Progenitor cell of endocrine pancreas (in vitro differentiated cells): ENCODE data around the gene PLPP4. TPM values are rescaled to one million over a fixed set of nuclear protein-coding genes. Genes with fewer than 3 reads are reported as not detected.

Experiments
- DNase-seq: peaks from one replicate; pipeline ENCODE4 v3.0.0; 2021; ENCODE audit warnings: low spot score; ENCODE audit not compliant: unreplicated experiment
- H3K27ac Mint-ChIP-seq: 2 replicates; pipeline ENCODE4 v1.8.0; 2021; ENCODE audit warnings: mild to moderate bottlenecking, moderate library complexity, mixed read lengths
- H3K27me3 Mint-ChIP-seq: 2 replicates; pipeline ENCODE4 v1.8.0; 2021; ENCODE audit warnings: mixed read lengths
- H3K36me3 Mint-ChIP-seq: 2 replicates; pipeline ENCODE4 v1.8.0; 2022; ENCODE audit warnings: mixed read lengths; ENCODE audit not compliant: insufficient read depth
- H3K4me1 Mint-ChIP-seq: 2 replicates; pipeline ENCODE4 v1.8.0; 2021; ENCODE audit warnings: low read depth, mixed read lengths
- H3K4me3 Mint-ChIP-seq: 2 replicates; pipeline ENCODE4 v1.8.0; 2021; ENCODE audit warnings: low read depth, mild to moderate bottlenecking, moderate library complexity, mixed read lengths
- H3K9me3 Mint-ChIP-seq: 2 replicates; pipeline ENCODE4 v1.8.0; 2021; ENCODE audit warnings: low read depth, mixed read lengths
- total RNA-seq: library from RNA; stranded (reverse); gene quantifications from 2 replicates; pipeline ENCODE4 v1.2.1, GENCODE V29; 2021
- TF ChIP-seq, protein P1 (sequence below): fragments of 200-600 bp; sonication (generic); IDR thresholded peaks from one replicate; pipeline ENCODE4 v1.5.0; 2021; ENCODE audit warnings: antibody characterized with exemption, mild to moderate bottlenecking; ENCODE audit not compliant: unreplicated experiment

Gene PLPP4
- total RNA-seq, 1 donor from 2014 or later = not detected

DNA sequence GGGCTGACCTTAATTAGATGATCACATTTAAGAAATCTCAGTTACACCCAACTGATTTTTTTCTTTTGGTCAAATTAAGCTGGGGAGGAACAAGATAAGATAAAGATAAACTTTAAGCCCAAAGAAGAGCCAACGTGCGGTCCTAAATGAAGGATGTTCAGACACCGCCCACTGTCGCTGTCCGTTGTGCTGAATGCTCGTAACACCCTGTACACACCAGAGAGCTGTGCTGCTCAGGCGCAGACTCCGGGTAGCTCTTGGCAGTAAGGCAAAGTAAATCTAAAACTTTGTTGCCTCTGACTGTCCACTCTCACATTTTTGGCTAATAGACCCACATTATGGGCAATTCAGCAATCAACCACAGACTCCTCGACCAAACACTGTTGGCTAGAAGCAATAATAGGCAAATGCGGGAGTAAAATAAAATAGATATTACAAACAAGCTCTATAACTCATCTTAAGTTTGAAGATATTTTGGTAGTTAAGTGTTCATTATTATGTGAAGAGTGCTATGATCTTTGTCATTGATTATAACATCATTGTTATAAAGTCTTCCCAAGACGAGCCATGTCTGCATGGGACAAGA lies 57.1 kb downstream of the PLPP4 start:
- peak; percentile 64 for DNase-seq
- no peaks in the 10 kb centered on the region for H3K4me1 Mint-ChIP-seq
- TF ChIP-seq, protein P1, sequence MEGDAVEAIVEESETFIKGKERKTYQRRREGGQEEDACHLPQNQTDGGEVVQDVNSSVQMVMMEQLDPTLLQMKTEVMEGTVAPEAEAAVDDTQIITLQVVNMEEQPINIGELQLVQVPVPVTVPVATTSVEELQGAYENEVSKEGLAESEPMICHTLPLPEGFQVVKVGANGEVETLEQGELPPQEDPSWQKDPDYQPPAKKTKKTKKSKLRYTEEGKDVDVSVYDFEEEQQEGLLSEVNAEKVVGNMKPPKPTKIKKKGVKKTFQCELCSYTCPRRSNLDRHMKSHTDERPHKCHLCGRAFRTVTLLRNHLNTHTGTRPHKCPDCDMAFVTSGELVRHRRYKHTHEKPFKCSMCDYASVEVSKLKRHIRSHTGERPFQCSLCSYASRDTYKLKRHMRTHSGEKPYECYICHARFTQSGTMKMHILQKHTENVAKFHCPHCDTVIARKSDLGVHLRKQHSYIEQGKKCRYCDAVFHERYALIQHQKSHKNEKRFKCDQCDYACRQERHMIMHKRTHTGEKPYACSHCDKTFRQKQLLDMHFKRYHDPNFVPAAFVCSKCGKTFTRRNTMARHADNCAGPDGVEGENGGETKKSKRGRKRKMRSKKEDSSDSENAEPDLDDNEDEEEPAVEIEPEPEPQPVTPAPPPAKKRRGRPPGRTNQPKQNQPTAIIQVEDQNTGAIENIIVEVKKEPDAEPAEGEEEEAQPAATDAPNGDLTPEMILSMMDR = no peak
- peaks cover 5% of the 10 kb centered on the region for H3K27me3 Mint-ChIP-seq
- H3K27ac Mint-ChIP-seq = no peak overlapping the region
- no peaks in the 10 kb centered on the region for H3K9me3 Mint-ChIP-seq
- H3K36me3 Mint-ChIP-seq = no peaks in the 10 kb centered on the region
- H3K4me3 Mint-ChIP-seq = no peak overlapping the region

DNA sequence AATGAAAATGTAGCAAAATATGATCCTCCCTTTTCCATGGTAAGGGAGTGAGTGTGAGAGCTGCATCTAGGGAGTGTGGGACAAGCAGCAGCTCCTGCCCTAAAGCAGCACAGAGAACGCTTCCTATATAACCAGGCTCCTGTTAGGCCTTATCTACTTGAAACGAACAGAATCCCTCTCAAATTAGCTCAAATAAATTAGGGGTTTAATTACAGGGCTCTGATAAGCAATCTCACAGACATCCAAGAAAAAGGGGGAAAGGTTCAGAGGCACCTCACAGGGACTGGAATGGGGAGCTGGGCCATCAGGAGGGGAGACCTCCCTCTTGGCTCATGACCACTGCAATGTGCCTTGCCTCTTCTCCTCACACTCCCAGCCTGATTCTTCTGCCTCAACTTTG lies 57.9 kb downstream of the PLPP4 start:
- H3K9me3 Mint-ChIP-seq = no peaks in the 10 kb centered on the region
- no peak overlapping the region for H3K4me3 Mint-ChIP-seq
- H3K27ac Mint-ChIP-seq = no peak overlapping the region
- no peaks in the 10 kb centered on the region for H3K4me1 Mint-ChIP-seq
- H3K27me3 Mint-ChIP-seq = peaks cover 5% of the 10 kb centered on the region
- TF ChIP-seq, protein P1 = no peak
- no peaks in the 10 kb centered on the region for H3K36me3 Mint-ChIP-seq
- no peak for DNase-seq

DNA sequence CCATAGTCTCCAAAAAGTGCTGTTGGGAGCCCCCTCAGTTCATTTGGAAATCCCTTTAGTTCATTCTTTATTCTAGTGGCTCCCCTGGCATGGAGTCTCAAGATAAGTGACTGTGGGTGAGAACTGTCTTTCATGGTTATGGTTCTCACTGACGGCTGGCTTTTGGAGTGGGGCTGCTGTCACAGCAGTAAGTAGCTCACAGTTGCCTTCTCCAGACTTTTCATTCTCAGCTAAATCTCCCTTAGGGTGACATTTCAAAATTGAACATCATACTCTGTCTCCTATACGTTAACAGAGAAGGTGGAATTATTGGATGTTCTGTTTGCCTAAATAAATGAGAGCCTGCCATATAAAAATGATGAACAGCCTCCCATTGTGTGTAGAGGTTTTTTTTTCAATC lies 58.7 kb downstream of the PLPP4 start:
- Mint-ChIP-seq H3K27ac (no peak overlapping the region), H3K4me3 (no peak overlapping the region), H3K36me3 (no peaks in the 10 kb centered on the region), H3K27me3 (peaks cover 5% of the 10 kb centered on the region), H3K9me3 (no peaks in the 10 kb centered on the region), H3K4me1 (no peaks in the 10 kb centered on the region)
- TF ChIP-seq, protein P1 = no peak
- DNase-seq = no peak

DNA sequence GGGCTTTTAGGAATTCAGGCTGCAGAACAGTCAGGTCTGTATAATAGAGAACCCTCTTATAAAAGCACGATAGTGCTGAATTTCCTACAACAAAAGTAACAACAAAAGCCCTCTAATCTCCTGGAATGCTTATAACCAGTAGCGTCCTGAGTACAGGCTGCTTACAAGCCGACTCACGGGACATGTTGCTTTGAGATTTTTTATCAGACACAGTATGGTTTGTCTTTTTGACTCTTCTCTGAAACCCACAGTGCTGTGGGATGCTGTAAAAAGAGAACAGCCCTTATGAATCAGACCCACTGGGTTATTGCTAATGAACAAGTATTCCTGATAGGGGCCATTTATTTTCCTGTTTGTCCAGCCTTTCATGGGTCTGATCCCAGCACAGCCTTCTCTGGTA lies 59.4 kb downstream of the PLPP4 start:
- Mint-ChIP-seq H3K4me1 (no peaks in the 10 kb centered on the region), H3K4me3 (no peak overlapping the region), H3K27me3 (peaks cover 5% of the 10 kb centered on the region), H3K27ac (no peak overlapping the region), H3K36me3 (no peaks in the 10 kb centered on the region), H3K9me3 (no peaks in the 10 kb centered on the region)
- TF ChIP-seq, protein P1 = no peak
- DNase-seq = no peak

DNA sequence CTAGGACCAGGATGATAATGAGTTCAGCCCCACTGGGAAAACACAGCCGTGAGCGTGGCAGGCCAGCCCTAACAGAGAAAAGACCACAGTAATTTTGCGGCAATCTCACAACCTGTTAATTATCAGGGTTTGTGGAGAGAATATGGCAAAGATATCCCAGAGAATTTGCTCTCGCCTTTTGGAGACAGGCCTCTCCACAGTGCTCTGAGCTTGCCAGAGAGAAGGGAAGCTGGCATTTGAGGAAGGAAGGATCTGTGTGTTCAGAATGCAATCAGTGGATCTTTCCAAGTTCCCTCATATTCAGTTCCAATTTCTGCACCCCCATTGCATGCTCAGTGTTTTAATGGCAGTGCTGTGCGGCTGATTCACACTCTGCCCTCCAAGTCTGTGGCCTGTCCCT lies 60.2 kb downstream of the PLPP4 start:
- Mint-ChIP-seq H3K9me3 (no peaks in the 10 kb centered on the region), H3K27ac (no peak overlapping the region), H3K36me3 (no peaks in the 10 kb centered on the region), H3K27me3 (peaks cover 5% of the 10 kb centered on the region), H3K4me3 (no peak overlapping the region), H3K4me1 (no peaks in the 10 kb centered on the region)
- TF ChIP-seq, protein P1 = no peak
- no peak for DNase-seq
